Measurements from ENCODE around the gene JAK1.
A peak's percentile ranks its signal among the peaks of the same experiment; 100 is the strongest.

The JAK1 gene

DNA sequence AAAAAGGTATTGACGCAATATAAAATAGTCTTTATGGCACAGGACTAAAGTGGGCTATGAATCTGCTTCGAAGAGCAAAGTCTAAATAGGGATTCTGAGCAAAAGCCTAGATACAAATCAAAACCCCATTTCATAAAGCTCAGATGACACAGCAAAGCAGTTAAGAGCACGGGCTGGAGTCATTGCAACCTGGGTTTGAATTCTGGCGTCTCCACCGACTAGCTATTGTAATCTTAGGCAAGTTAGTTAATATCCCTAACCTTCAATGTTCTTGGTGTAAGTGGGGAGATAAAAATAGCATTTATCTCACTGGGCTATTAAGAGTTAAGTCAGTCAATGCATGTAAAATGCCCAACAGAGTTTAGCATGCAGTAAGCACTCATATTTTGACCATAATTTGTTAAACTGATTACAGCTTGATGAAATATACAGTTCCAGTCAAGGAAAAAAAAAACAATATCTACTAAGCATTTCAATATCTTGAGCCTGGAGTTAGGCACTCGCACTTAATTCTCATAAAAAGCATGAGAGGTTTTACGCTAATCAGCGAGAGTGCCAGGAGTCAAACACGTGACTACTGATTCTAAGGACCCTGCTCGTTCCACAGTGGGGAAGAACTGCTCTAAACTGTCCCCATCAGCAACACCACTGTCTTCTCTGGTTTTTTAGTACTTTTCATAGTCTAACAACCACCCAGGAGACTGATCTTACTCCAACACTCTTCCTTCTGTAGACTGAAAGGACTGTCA lies 75.5 kb downstream of the JAK1 start:
- TF ChIP-seq GATA3 (IDR thresholded peaks at IDR 0.05; ENCODE audit: low read depth, low read length) (no peak), GATA2 (IDR thresholded peaks at IDR 0.05; ENCODE audit: low read depth, low read length) (no peak)

DNA sequence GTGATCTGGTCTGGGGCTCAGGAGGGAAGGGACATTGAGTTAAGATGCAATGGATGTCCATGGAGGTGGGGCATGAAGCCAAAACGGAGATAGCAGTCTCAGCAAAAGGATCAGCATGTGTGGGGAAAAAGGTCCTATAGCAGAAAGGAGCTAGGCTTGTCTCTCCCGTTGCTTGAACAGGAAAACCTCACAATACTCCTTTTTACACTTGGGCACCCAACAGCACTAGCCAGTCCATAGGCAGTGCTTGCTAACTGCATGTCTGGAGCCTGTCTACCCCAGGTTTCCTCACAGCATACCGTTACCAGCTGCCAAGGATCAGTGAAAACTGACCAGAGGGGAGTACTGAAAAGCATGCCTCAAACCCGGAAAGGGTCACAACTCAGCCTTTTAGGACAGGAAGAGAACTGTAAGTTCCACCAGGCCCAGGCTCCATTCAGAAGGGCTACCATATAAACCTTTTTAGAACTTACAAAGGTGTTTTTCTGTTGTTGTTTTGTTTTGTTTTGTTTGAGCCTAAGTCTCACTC lies 78.6 kb downstream of the JAK1 start:
- TF ChIP-seq GATA2 (IDR thresholded peaks at IDR 0.05; ENCODE audit: low read depth, low read length): no peak
- no peak for TF ChIP-seq GATA3 (IDR thresholded peaks at IDR 0.05; ENCODE audit: low read depth, low read length)

DNA sequence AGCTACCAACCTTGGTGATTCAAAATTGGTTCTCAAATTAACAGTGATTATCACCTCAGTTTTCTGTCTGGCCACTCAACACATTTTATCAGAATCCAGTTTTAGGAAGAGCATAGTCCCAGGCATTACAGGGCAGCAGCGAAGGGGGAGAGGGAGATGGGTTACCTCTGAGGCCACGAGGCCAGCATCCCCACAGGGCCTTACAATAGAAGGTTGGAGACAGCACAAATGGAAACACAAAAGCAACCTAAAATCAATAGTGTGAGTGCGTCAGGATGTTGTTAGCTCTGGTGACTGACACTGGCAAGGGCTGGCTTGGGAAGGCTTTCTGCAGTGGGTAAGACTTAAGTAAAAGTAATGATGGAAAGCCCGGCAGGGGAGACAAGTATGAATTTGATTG lies 79.5 kb downstream of the JAK1 start:
- no peak for TF ChIP-seq GATA3 (IDR thresholded peaks at IDR 0.05; ENCODE audit: low read depth, low read length)

DNA sequence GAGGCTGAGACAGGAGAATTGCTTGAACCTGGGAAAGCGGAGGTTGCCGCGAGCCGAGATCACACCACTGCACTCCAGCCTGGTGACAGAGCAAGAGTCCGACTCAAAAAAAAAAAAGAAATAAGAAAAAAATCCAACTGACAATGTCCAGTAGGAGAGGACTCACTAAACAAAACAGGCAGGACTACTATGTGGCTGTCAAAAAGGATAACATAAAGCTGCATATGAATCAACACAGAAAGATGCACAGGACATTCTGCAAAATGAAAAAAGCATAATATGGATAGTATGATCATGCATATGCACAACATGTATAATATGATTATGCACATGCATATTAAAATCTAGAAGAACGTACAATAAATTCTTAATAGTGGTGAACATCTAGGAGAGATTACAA lies 80.7 kb downstream of the JAK1 start:
- TF ChIP-seq GATA3 (IDR thresholded peaks at IDR 0.05; ENCODE audit: low read depth, low read length): no peak
- TF ChIP-seq GATA2 (IDR thresholded peaks at IDR 0.05; ENCODE audit: low read depth, low read length): no peak

DNA sequence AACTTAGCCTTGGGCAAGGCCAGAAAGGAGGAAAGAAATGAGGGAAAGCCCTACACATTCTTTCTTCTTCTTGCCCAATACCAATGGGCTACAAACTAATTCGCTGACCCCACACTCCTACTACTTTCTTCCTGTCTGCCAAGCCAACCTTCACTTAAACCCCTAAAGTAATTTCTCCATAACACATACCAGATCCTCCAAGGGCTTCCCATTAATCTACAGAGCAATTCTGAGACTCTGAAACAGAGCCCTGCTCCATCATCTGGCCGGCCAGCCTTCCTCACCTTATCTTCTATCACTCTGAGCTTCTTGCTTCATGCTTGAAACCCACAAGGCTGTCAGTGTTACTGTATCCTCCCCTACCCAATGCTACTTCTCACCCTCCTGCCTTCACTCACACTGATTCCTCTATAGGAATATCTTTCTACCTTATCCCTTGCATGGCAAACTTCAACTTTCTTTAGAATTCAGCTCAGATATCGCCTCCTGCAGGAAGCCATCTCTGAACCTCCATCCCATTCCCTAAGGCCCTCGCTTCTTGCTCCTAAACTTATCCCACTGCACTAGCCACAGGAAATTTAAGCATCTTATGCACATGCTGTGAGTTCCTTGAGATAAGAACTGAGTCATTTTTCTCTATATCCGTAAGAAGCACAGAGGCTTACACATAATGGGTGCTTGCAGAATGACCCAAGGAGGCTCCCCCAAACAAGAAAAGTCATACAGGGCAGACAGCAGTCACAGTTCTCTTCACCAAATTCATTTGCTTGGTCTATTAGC lies 81.9 kb downstream of the JAK1 start:
- TF ChIP-seq GATA2 (IDR thresholded peaks at IDR 0.05; ENCODE audit: low read depth, low read length) (no peak), GATA3 (IDR thresholded peaks at IDR 0.05; ENCODE audit: low read depth, low read length) (no peak)

DNA sequence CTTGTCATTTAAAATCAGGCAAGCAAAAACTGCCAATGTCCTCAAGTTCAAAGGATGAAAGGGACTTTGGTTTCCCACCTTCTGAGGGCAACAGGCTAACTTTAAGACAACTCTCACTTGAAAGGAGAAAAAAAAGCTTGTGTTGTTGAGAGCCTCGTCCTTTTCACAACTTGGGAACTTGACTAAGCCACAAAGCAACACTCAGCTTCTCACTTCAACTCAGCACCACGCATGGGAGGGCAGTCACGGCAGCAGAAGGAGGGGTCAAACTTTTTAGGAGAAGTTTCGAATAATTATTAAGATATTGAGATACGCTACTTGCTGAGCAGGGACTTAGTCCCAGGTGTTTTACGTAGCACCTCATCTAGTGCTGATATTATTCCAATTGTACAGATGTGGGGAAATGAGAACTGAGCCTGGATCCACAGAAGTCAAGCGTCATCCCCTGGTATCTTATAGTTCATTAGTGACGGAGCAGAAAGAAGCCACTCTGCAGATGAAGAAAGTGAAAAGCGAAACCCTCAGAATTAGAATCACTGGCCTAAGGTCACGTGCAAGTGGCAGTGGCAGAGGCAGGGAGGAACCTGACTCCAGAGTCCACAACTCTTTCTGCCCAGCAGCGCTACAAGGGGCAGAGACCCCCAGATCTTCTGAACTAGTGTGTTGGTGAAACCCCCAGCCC lies 83.6 kb downstream of the JAK1 start:
- no peak for TF ChIP-seq GATA2 (IDR thresholded peaks at IDR 0.05; ENCODE audit: low read depth, low read length)
- no peak for TF ChIP-seq GATA3 (IDR thresholded peaks at IDR 0.05; ENCODE audit: low read depth, low read length)

DNA sequence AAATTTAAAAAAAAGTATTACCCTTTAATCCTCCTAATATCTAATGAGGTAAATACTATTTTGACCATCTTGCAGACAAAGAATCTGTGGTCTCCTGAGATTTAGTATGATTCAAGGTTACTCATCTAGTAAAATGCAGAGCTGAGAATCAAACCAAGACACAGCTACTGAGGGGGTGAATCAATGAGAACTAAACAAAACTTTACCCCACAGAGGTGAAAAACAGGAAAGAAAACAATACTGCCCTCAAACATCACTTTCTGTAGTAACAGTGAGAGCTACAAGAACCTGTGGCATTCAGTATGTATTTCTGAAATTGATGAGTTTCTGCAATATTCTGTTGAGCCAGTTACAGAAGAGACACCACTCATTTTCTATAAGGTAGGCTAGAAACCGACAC lies 85.1 kb downstream of the JAK1 start:
- TF ChIP-seq GATA2 (IDR thresholded peaks at IDR 0.05; ENCODE audit: low read depth, low read length) (no peak), GATA3 (IDR thresholded peaks at IDR 0.05; ENCODE audit: low read depth, low read length) (no peak)

DNA sequence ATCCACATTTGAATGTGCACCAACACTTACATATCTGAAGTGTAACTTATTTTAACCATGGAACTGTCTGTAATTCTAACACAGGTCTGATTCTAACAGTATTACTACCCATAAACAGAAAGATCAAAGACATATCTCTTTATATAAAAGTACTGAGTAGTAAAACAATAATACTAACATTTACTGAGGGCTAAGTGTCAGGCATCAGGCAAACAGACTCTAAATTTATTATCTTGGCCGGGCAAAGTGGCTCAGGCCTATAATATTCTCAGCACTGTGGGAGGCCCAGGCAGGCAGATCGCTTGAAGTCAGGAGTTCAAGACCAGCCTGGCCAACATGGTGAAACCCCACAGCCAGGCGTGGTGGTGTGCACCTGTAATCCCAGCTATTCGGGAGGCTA lies 85.9 kb downstream of the JAK1 start:
- TF ChIP-seq GATA3 (IDR thresholded peaks at IDR 0.05; ENCODE audit: low read depth, low read length): no peak

DNA sequence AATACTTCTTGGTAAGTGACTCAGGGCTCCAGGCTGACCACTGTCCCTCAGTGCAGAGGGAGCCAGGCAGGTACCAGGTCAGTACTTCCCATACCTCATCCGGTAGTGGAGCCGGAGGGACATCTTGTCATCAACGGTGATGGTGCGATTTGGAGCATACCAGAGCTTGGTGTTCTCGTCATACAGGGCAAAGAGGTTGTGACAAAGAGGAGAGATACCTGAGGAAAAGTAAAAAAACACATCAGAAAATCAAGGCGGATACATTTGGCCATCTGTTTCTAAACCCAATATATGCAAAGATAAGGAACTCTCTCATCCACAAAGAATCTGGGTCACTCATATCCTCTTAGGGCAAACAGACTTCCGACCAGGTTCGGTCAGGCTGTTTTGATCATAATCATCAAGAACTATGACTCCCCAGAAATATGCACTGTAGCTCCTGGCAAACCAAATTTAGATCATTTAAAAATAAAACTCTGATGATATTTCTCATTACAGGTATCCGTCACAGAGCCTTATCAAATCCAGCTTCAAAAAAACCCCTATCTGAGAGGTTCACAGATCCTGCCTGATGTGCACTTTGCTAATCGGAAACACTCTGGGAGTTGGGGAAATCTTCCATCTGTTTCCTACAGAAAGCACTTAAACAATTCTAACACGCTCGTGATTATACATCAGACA lies 87.3 kb downstream of the JAK1 start:
- peak; percentile 92 for TF ChIP-seq GATA2 (IDR thresholded peaks at IDR 0.05; ENCODE audit: low read depth, low read length)
- TF ChIP-seq GATA3 (IDR thresholded peaks at IDR 0.05; ENCODE audit: low read depth, low read length): peak; percentile 72

DNA sequence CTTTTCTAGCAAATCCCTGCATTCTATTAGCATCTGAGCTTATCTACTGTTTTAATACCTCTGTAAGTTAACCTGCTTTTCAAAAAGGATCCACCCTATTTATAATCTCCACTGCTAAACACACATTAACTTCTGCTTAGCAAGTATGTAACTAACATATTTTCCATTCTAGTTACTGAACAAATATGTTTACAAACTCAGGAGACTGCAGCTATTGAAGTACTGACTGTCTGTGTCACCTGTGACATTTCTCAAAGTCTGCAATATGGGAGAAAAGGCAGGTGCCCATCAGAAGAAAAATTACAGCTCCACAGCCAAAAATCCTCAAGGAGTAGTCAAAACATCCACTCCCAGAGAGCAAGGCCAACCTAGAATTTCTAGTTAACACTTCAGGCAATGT lies 88.3 kb downstream of the JAK1 start:
- TF ChIP-seq GATA3 (IDR thresholded peaks at IDR 0.05; ENCODE audit: low read depth, low read length): no peak
- TF ChIP-seq GATA2 (IDR thresholded peaks at IDR 0.05; ENCODE audit: low read depth, low read length): no peak

DNA sequence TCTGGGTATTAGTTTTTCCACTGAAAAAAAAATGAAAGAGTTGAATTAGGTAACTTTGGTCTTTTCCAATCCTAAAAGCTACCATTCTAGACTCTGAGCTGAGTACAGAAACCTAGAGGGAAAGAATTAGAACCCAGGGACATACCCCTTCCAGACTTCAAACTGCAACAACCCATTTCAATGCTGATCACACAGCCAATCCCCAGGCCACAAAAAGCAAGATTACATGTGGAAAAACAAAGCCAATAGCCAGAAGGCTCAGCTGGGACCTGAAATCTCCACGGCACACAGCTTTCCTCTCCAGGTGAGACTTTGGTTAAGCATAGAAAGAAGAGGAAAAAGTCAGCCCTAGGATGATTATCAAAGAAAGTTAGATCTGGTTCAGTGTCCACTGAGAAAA lies 88.8 kb downstream of the JAK1 start:
- no peak for TF ChIP-seq GATA2 (IDR thresholded peaks at IDR 0.05; ENCODE audit: low read depth, low read length)
- TF ChIP-seq GATA3 (IDR thresholded peaks at IDR 0.05; ENCODE audit: low read depth, low read length): no peak

DNA sequence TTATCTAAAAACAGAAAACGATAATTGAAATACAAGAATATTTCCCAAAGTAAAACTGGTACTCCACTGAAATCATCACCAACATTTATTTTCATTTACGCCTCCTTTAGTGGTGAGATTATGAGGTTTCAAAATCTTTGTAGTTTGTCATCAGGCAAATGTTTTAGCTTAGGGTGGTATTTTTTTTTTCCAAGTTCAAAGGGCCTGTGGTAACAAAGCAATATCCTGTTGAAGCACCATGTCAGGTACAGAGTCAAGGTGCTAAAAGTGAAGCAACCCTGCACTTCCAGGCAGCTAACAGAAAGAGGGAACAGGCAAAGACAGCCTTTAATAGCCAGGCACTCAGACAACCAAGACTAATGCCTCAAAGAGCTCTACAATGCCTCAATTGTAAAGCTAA lies 89.2 kb downstream of the JAK1 start:
- no peak for TF ChIP-seq GATA3 (IDR thresholded peaks at IDR 0.05; ENCODE audit: low read depth, low read length)
- TF ChIP-seq GATA2 (IDR thresholded peaks at IDR 0.05; ENCODE audit: low read depth, low read length): no peak

DNA sequence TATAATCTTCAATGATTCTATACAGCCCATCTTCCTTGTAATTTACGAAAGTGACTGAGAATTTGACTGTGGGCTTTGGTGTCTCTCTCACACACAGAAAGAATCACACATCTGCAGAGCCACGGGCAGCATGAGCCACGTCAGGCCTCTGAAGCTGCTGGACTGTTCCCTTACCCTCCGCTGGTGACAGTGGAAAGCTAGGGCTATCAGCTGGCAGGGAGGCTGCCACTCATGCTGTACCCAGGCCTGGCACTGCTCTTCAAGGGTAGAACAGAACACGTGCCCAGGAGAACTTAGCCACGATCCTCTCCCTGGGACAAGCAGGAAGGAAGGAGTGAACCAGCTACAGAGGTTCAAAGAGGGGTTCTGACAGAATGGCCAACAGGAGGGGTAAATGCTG lies 90.7 kb downstream of the JAK1 start:
- no peak for TF ChIP-seq GATA3 (IDR thresholded peaks at IDR 0.05; ENCODE audit: low read depth, low read length)
- TF ChIP-seq GATA2 (IDR thresholded peaks at IDR 0.05; ENCODE audit: low read depth, low read length): no peak

DNA sequence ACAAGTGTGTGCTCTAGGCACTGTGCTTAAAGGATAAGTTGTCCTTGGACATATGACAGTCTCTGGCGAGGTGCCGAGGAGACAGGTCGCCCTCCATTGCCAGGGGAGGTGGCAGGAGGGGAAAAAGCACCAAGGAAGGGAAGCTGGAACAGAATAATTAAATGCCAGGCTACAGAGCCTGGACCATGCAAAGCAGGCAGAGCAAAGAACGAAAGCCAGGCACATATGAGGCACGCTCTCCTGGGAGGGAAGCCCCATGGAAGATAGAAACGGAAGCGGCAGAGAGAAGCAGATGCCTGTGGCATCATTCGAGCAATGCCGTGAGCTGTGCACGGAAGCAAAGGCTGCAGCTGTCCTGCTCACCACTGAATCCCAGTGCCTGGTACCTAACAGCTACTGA lies 91.2 kb downstream of the JAK1 start:
- TF ChIP-seq GATA2 (IDR thresholded peaks at IDR 0.05; ENCODE audit: low read depth, low read length) (no peak), GATA3 (IDR thresholded peaks at IDR 0.05; ENCODE audit: low read depth, low read length) (no peak)

Measured in SH-SY5Y (cell line).